HL-60 (cell line): ENCODE measurements around the gene SPART.
"Not testable (repeated sequence)": the region's sequence is repeated elsewhere in the genome, so short reads cannot be mapped to it uniquely, and the experiment has no call there.

Source experiments
- DNase-seq, 2 experiments: peaks; one replicate each; pipeline ENCODE4 v3.0.0-alpha.2; 2010 to 2020; ENCODE audit warnings: low read depth in 1 of 2, low spot score in 1 of 2
- H3K27ac ChIP-seq: fragments of 250-450 bp; sonication (Bioruptor Pico); replicated peaks from 2 replicates; pipeline ENCODE4 v1.5.1; 2020; ENCODE audit warnings: mild to moderate bottlenecking, moderate library complexity
- H3K27me3 ChIP-seq: fragments of 250-450 bp; sonication (Bioruptor Pico); 2 replicates; pipeline ENCODE4 v1.5.1; 2021; ENCODE audit warnings: mild to moderate bottlenecking, moderate library complexity; ENCODE audit not compliant: insufficient read depth, poor library complexity, severe bottlenecking
- H3K4me3 ChIP-seq: replicated peaks from 2 replicates; pipeline ENCODE4 v1.5.1; 2011; ENCODE audit warnings: mild to moderate bottlenecking, control low read depth, low read length; ENCODE audit not compliant: insufficient read depth
- GABPA ChIP-seq: IDR thresholded peaks from 2 replicates; pipeline ENCODE4 v1.6.1; 2012; ENCODE audit warnings: low read depth
- POLR2AphosphoS5 ChIP-seq: IDR thresholded peaks from 2 replicates; pipeline ENCODE4 v1.6.1; 2012; ENCODE audit warnings: low read depth
- REST ChIP-seq: IDR thresholded peaks from 2 replicates; pipeline ENCODE4 v1.6.1; 2012; ENCODE audit warnings: low read depth; ENCODE audit not compliant: insufficient replicate concordance
- SPI1 ChIP-seq: IDR thresholded peaks from 2 replicates; pipeline ENCODE4 v1.6.1; 2012; ENCODE audit warnings: low read depth, mild to moderate bottlenecking, borderline replicate concordance
- TF ChIP-seq, protein P1 (sequence below): IDR thresholded peaks from one replicate; pipeline ENCODE4 v1.5.1; 2011; ENCODE audit warnings: low read length, control low read depth, inconsistent platforms; ENCODE audit not compliant: insufficient read depth

SPART gene

DNA sequence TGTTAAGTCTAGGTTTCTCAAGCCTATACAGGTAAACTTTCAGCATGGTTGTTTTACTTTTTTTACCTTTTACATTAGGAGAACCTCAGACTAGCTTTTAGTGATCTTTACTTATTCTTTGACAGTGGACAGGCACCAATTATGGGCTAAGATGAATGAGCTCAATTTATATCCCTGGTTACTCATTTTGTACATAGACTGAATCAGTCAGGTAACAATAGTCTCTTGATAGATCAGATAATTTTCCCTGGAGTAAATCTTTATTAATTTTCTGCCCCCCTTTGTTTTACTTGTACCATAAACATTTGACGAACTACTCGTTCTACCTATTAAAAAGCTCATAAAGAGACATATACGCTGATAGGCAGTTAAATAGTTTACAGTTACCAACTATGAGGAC lies 22.8 kb downstream of the SPART start:
- no peak for DNase-seq
- no peak overlapping the region for H3K27ac ChIP-seq
- no peaks in the 10 kb centered on the region for H3K27me3 ChIP-seq
- TF ChIP-seq SPI1, result no peak
- TF ChIP-seq GABPA, result no peak
- TF ChIP-seq REST, result no peak
- no peak for TF ChIP-seq POLR2AphosphoS5
- TF ChIP-seq, protein P1, sequence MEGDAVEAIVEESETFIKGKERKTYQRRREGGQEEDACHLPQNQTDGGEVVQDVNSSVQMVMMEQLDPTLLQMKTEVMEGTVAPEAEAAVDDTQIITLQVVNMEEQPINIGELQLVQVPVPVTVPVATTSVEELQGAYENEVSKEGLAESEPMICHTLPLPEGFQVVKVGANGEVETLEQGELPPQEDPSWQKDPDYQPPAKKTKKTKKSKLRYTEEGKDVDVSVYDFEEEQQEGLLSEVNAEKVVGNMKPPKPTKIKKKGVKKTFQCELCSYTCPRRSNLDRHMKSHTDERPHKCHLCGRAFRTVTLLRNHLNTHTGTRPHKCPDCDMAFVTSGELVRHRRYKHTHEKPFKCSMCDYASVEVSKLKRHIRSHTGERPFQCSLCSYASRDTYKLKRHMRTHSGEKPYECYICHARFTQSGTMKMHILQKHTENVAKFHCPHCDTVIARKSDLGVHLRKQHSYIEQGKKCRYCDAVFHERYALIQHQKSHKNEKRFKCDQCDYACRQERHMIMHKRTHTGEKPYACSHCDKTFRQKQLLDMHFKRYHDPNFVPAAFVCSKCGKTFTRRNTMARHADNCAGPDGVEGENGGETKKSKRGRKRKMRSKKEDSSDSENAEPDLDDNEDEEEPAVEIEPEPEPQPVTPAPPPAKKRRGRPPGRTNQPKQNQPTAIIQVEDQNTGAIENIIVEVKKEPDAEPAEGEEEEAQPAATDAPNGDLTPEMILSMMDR, result no peak
- no peak overlapping the region for H3K4me3 ChIP-seq

GRCh38 chr13:36319793-36320192 lies 26.4 kb downstream of the SPART start:
- H3K27me3 ChIP-seq, H3K4me3 ChIP-seq, H3K27ac ChIP-seq: not testable (repeated sequence)
- DNase-seq, result peak in 1 of 2 experiments; percentile 47

DNA sequence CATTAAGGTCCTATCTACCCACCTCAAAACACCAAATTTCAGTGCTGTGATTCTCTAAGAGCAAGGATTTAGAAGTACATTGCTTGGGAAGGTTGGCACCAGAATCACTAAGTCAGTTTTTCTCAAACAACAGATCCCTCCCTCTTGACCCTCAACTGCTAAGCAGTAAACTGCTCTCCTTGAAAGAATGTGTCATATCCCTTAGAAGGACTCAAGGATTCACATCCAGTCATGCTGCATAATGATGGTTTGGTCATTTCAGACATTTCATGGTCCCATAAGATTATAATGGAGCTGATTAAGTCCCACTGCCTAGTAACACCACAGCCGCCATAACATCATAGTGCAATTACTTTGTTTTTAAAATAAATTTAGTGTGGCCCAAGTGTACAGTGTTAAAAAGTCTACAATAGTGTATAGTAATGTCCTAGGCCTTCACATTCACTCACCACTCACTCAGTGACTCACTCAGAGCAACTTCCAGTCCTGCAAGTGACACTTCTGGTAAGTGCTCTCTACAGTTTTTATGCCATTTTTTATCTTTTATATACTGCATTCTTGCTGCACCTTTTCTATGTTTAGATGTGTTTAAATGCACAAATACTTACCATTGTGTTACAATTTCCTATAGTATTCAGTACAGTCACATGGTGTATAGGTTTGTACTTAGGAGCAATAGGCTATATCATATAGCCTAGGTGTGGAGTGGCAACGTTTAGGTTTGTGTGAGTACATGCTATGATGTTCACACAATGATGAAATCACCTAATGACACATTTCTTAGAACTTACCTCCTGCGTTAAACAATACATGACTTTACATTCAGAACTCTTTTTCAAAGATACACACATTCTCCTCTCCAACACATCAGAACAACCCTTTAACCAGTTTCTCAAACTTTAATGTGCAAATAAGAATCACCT lies 32.9 kb downstream of the SPART start:
- Histone ChIP-seq H3K4me3 (no peak overlapping the region), H3K27ac (no peak overlapping the region), H3K27me3 (no peaks in the 10 kb centered on the region)
- TF ChIP-seq REST (no peak), POLR2AphosphoS5 (no peak), GABPA (no peak), SPI1 (no peak)
- TF ChIP-seq, protein P1, result no peak
- DNase-seq, result no peak

GRCh38 chr13:36310417-36311108 lies 35.6 kb downstream of the SPART start:
- no peak for DNase-seq
- no peak overlapping the region for H3K4me3 ChIP-seq
- no peak overlapping the region for H3K27ac ChIP-seq
- H3K27me3 ChIP-seq, result no peaks in the 10 kb centered on the region
- no peak for TF ChIP-seq GABPA
- TF ChIP-seq SPI1, result no peak
- no peak for TF ChIP-seq REST
- no peak for TF ChIP-seq POLR2AphosphoS5
- TF ChIP-seq, protein P1, result no peak
